Measurements from ENCODE around the gene ACR.

Gene ACR

GRCh38 chr22:50717709-50718351, 20.2 kb upstream of the ACR start:
- no peak for DNase-seq

GRCh38 chr22:50718352-50718709, 19.7 kb upstream of the ACR start:
- DNase-seq: no peak

DNA sequence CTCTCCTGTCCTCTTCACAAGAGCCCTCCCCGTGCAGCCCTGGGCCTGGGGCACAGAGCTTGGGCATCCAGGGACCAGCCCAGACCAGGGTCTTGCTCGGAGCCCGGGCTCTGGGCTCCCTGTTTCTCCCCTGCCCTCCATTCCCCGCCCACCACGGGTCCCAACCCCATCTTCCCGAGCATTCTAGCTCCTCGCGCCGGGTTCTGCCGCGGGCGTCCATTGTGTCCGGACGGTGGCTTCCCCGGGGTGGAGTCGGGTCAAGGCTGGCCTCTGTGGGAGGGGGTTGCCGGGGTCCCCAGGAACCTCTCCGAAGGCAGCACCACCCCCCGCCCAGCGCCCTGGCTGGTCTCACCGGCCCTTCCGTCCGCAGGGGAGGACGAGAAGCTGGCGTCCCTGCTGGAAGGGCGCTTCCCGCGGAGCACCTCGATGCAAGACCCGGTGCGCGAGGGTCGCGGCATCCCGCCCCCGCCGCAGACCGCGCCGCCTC, 18.1 kb upstream of the ACR start:
- no peak for DNase-seq

- DNase-seq: no peak
Observed at GRCh38 chr22:50720301-50721256, 17.4 kb upstream of the ACR start.

DNA sequence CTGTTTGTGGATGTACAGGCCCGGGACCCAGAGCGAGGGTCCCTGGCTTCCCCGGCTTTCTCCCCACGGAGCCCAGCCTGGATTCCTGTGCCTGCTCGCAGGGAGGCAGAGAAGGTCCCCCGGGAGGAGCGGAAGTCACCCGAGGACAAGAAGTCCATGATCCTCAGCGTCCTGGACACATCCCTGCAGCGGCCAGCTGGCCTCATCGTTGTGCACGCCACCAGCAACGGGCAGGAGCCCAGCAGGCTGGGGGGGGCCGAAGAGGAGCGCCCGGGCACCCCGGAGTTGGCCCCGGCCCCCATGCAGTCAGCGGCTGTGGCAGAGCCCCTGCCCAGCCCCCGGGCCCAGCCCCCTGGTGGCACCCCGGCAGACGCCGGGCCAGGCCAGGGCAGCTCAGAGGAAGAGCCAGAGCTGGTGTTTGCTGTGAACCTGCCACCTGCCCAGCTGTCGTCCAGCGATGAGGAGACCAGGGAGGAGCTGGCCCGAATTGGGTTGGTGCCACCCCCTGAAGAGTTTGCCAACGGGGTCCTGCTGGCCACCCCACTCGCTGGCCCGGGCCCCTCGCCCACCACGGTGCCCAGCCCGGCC, 16.7 kb upstream of the ACR start:
- no peak for DNase-seq

GRCh38 chr22:50722048-50722701, 15.8 kb upstream of the ACR start:
- no peak for DNase-seq

- DNase-seq: no peak
Observed at GRCh38 chr22:50722716-50723428, 15.1 kb upstream of the ACR start.

DNA sequence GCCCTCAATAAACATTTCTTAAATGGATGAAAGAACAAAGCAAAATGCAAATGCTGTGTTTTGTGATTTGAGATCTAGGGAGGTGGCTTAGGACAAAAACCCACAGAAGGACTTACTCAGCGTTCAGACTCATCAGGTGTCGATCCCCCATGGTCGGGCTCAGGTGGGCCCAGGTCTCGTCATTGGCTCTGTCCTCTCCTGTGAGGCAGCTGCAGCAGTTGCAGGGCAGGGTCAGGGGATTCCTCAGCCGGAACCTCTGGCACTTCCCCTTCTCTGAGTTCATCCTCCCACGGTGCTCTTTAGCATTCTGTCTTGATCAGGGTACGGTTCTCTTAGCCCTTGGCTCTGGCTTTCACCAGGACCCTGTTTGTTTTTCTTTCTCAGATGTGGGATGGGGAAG, 14.0 kb upstream of the ACR start:
- no peak for DNase-seq

- DNase-seq: no peak
Observed at GRCh38 chr22:50724616-50725015, 13.4 kb upstream of the ACR start.

GRCh38 chr22:50725597-50725996, 12.4 kb upstream of the ACR start:
- no peak for DNase-seq

DNA sequence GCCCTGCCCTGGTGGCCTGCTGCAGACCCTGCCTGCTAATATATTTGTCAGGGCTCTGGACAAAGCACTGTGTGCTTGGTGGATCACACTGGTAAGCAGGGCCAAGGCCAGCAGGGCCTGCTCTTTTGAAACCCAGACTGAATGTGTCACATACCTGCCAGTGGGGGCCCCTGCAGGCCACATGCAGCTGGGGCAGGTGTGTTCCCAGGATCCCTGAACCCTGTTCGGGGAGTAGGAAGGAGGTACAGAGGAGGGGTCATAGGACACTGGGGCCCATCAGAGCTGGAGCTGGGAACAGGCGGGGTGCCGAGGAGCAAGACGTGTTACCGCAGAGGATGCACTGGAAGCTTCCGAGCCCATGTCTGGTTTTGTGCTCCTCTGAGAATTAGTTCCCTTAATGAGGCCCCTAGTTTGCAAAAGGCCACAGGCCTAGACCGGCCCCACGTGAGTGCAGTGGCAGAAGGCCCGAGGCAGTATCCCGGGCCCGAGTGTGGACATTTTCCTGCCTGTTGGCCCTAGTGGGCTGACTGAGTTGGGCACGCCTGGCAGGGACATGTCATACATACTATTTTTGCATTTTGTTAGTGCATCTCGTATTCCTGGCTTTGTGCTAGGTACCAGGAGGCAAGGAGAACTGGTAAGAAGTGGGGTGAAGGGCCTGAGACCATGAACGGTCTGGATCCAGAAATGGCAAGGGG, 11.2 kb upstream of the ACR start:
- no peak for DNase-seq

DNA sequence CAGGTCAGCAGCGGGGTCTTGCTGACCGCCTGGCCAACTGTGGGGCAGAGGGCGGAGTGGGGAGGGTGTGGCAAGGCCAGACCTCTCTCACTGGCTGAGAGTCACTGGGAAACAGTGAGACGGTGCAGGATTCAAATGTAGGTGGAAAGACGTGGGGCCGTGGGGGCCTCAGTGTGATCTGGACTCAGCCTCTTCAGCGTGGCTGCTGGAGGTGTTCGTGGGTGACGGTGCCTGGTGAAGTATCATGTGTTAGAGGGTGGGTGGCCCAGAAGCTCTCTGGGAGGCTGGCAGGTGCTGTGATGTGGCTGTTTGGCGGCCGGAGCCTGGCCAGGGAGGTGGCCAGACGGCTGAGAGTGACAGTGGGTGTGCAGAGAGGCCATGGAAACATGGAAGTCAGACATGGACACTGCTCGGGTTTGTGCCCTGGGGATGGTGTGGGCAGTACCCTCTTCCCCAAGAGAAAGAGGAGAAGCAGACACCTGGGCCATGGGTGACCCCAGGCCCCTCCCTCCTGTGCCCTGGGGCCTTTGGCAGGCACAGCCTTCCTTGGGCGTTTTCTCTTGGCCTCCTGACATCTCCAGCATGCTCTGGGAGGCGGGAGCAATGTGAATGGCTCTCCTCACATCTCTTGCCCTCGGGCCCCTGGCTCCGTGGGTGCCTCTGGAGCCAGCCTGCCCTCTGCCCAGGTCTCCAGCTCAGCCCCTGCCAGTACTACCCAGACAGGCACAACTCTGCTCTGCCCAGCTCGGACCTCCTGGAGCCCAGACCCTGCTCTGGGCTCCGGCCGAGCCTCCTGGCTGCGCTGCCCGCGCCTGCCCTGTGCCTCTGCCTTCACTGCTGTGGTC, 10.1 kb upstream of the ACR start:
- DNase-seq: no peak

DNA sequence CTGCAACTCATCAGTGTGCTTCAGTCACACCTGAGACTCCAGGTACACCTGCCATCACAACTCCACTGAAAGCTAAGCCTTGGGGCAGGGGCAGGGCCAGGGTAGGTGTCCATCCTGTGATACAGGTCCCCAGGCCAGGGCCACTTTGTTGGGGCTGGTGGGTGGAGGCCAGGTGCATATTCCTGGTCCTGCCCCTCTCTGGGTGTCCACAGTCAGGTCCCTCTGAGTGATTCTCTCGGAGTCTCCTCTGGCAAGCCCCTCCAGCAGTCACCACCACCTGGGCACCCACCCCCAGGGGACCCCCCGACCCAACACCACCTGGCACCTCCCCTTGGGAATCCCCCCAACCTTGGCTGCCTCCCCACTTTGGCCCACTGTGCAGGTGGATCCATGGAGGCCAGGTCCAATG, 9.5 kb upstream of the ACR start:
- no peak for DNase-seq

DNA sequence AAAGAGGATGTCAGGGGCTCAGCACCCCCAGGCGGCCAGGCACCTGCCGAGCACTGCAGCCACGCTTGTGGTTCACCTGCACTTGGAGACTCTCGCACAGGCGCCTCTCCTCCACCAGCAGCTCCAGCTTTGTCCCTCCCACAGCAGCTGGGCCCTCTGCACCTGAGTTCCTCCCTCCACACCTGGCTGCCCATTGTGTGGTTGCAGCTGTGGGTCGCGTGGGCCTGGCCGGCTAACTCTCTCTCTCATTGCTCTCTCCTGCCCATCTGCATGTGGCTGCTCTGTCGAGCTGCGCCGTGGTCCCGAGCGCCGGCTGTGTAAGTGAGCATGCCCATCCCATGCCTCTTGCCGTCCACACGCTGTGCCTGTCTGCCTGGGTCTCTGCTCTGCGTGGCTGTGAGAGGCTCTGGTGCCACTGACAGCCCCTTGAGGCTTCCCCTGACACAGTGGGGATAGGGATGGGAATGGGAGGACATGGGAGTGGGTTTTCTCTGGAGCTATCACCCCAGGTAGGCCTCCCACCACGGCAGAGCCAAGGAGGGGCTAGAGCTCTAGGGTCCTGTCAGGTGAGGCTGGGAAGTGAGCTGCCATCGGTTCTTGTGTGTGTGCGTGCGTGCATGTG, 8.5 kb upstream of the ACR start:
- no peak for DNase-seq

DNA sequence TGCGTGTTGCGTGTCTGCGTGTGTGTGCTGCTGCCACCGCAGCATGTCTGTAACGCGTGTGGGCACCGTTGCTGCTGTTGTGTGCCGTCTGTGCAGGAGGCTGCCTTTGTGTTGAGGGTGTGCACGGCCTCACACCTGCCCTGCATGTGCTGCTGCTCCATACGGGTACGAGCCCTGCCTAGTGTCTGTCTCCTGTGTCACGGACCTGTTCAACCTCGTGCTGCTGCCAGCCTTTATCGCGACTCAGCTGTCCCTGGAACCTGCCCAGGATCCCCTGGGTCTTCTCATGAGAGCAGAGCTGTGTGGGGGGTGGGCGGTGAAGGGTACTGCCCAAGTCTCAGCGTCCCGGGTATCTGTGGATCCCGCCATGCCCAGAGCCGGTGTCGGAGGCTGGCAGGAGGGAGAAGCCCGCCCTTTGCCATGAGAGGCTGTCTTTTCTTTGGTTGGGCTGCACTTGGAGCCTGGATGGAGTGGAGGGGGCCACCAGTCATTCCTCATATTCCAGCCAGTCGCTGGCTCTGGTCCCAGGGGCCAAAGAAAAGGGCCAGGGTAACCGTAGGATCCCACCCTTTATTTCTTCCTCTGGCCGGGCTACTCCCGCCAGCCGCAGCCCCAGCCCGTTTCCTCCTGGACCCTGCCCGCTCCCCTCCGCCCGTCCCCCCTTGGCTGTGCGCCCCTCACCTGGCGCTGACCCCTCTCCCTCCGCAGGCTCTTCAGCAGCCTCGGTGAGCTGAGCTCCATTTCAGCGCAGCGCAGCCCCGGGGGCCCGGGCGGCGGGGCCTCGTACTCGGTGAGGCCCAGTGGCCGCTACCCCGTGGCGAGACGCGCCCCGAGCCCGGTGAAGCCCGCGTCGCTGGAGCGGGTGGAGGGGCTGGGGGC, 7.8 kb upstream of the ACR start:
- DNase-seq: no peak

- no peak for DNase-seq
Observed at GRCh38 chr22:50730941-50731661, 6.9 kb upstream of the ACR start.

DNA sequence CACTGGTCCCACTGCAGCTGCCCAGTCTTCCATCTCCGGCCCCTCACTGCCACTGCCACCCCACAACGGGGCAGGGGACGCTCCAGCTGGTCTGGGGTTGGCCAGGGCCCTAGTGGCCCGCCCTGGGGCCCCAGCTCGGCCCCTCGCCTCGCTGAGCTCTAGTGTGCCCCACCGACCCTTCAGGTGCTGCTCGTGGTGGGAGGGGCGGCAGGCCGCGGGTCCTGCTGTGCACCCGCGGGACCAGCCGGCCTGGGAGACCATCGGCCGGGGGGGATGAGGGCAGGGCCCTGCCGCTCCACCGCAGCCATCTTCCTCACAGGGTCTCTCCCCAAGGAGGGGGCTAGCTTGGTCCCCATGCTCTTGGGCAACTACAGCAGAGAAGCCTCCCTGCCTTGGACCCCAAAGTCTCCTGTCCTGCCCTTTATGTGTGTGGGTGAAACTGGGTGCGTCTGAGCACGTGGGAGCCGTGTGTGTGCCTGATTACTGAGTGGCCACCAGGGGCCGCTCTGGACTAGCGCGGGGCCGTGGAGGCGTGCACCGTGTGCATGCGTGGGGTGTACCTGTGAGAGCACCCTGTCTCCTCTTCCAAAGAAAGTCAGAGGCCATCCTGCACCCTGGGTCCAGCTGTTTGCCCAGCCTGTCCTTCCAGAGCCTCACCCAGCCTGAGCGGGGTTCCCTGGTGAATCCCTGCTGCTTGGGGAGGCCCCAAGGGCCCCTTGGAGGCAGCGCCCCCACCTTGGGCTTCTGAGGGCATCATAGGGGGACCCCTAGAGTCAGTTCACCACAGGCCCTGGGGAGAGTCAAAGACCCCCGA, 6.0 kb upstream of the ACR start:
- peak; percentile 57 for DNase-seq

DNA sequence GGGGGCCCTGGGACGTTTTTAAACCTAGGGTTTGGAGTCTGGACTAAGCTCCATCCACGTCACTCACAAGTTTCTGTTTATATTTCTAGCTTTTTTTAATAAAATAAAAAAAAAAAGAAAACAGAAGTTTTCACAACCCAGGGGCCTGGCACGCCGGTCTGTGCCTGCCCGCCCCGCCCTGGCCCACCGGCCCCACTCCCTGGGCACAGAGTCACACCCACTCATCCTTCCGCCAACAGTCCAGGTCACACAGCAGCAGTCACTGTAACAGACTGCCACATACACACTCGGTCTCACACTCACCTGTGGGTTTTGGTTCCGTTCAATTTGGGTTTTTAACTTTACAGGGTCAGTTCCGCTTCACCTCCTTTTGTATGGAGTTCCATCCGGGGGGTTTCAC, 5.3 kb upstream of the ACR start:
- no peak for DNase-seq
